ENCODE measurements around the gene KRT37.
"Not testable (repeated sequence)": the region's sequence is repeated elsewhere in the genome, so short reads cannot be mapped to it uniquely, and the experiment has no call there.

Gene KRT37

DNA sequence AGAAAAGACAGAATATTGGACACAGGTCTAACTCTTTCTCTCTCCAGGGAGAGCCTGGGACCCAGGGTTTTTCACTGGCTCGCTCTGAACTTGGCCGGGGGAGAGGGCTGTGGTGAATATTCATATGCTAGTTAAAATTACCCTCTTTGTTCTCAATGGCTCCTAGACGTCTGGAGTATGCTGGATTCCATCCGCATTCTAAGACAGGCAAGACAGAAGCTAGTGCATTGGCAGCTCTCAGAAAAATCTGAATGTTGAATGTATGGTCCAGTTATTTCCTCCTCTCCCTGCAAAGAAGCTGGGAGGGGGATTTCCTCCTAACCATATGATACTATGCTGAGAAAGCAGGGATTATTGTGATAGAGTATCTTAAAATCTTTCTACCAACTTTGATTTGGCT, 36.7 kb downstream of the KRT37 start:
- Histone ChIP-seq H3K4me3 (ENCODE audit: low read depth, low read length) (no peak overlapping the region), H3K27me3 (ENCODE audit: control insufficient read depth, insufficient read depth, low read length) (no peaks in the 10 kb centered on the region), H3K36me3 (ENCODE audit: control insufficient read depth, insufficient read depth, low read length) (no peaks in the 10 kb centered on the region), H3K9ac (ENCODE audit: low read depth, low read length) (no peak overlapping the region), H3K4me1 (ENCODE audit: control insufficient read depth, insufficient read depth, low read length) (no peaks in the 10 kb centered on the region), H3K9me3 (ENCODE audit: control insufficient read depth, insufficient read depth, low read length) (no peaks in the 10 kb centered on the region)

GRCh38 chr17:41386227-41386626, 38.2 kb downstream of the KRT37 start:
- no peaks in the 10 kb centered on the region for H3K36me3 ChIP-seq (ENCODE audit: control insufficient read depth, insufficient read depth, low read length)
- no peaks in the 10 kb centered on the region for H3K27me3 ChIP-seq (ENCODE audit: control insufficient read depth, insufficient read depth, low read length)
- no peaks in the 10 kb centered on the region for H3K4me1 ChIP-seq (ENCODE audit: control insufficient read depth, insufficient read depth, low read length)
- no peak overlapping the region for H3K4me3 ChIP-seq (ENCODE audit: low read depth, low read length)
- H3K9me3 ChIP-seq (ENCODE audit: control insufficient read depth, insufficient read depth, low read length), result no peaks in the 10 kb centered on the region
- H3K9ac ChIP-seq (ENCODE audit: low read depth, low read length), result no peak overlapping the region

GRCh38 chr17:41383690-41384089, 40.7 kb downstream of the KRT37 start:
- Histone ChIP-seq H3K36me3 (ENCODE audit: control insufficient read depth, insufficient read depth, low read length) (no peaks in the 10 kb centered on the region), H3K27me3 (ENCODE audit: control insufficient read depth, insufficient read depth, low read length) (no peaks in the 10 kb centered on the region), H3K9ac (ENCODE audit: low read depth, low read length) (no peak overlapping the region), H3K4me3 (ENCODE audit: low read depth, low read length) (no peak overlapping the region), H3K9me3 (ENCODE audit: control insufficient read depth, insufficient read depth, low read length) (no peaks in the 10 kb centered on the region), H3K4me1 (ENCODE audit: control insufficient read depth, insufficient read depth, low read length) (no peaks in the 10 kb centered on the region)

DNA sequence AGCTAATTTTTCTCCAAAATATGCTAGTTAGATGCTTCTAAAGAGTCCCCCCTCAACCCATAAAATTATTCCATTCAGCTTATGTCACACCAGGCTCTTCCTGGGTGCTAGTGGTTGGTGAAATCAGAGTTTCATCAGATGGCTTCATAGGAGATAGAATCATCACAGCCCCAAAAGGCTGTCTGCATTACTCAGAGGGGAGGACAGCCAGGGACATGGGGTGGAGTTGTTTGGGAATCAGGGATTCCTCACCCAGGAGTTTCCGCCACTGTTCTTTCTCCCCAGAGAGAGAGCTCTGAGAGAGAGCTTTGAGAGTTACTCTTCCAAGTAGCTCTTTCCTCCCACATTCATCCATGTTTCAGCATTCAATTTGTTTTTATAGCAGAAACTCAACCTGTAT, 42.0 kb downstream of the KRT37 start:
- no peaks in the 10 kb centered on the region for H3K27me3 ChIP-seq (ENCODE audit: control insufficient read depth, insufficient read depth, low read length)
- H3K9ac ChIP-seq (ENCODE audit: low read depth, low read length), result no peak overlapping the region
- H3K4me1 ChIP-seq (ENCODE audit: control insufficient read depth, insufficient read depth, low read length), result no peaks in the 10 kb centered on the region
- no peak overlapping the region for H3K4me3 ChIP-seq (ENCODE audit: low read depth, low read length)
- H3K36me3 ChIP-seq (ENCODE audit: control insufficient read depth, insufficient read depth, low read length), result no peaks in the 10 kb centered on the region
- H3K9me3 ChIP-seq (ENCODE audit: control insufficient read depth, insufficient read depth, low read length), result no peaks in the 10 kb centered on the region

DNA sequence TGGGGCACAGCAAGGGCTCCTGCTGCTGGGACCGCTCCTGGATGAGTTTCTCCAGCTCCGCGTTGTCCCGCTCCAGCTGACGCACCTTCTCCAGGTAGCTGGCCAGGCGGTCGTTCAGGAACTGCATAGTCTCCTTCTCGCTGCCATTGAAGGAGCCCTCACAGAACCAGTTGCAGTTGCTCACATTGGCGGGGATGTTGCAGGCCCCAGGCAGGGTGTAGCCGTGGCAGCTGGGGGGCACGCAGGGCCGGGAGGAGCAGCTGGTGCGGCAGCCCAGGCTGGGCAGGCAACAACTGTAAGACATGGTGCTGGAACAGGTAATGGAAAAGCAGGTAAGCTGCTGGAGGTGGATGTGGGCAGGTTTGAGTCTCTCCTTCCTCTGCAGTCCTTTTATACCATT, 42.4 kb downstream of the KRT37 start, which contains the start of gene KRT34:
Gene KRT34, minus strand, starts transcription at position 364 of the 400 bp plus-strand sequence. Its CDS starts 60 bp downstream, at position 304.
- not testable (repeated sequence) for H3K4me1 ChIP-seq (ENCODE audit: control insufficient read depth, insufficient read depth, low read length); H3K4me3 ChIP-seq (ENCODE audit: low read depth, low read length); H3K36me3 ChIP-seq (ENCODE audit: control insufficient read depth, insufficient read depth, low read length); H3K27me3 ChIP-seq (ENCODE audit: control insufficient read depth, insufficient read depth, low read length); H3K9me3 ChIP-seq (ENCODE audit: control insufficient read depth, insufficient read depth, low read length); H3K9ac ChIP-seq (ENCODE audit: low read depth, low read length)

GRCh38 chr17:41380091-41380490, 44.3 kb downstream of the KRT37 start:
- H3K4me3 ChIP-seq (ENCODE audit: low read depth, low read length); H3K9ac ChIP-seq (ENCODE audit: low read depth, low read length); H3K27me3 ChIP-seq (ENCODE audit: control insufficient read depth, insufficient read depth, low read length); H3K4me1 ChIP-seq (ENCODE audit: control insufficient read depth, insufficient read depth, low read length); H3K36me3 ChIP-seq (ENCODE audit: control insufficient read depth, insufficient read depth, low read length); H3K9me3 ChIP-seq (ENCODE audit: control insufficient read depth, insufficient read depth, low read length): not testable (repeated sequence)

GRCh38 chr17:41377546-41377945, 46.8 kb downstream of the KRT37 start:
- H3K27me3 ChIP-seq (ENCODE audit: control insufficient read depth, insufficient read depth, low read length), result no peaks in the 10 kb centered on the region
- H3K36me3 ChIP-seq (ENCODE audit: control insufficient read depth, insufficient read depth, low read length), result no peaks in the 10 kb centered on the region
- H3K9me3 ChIP-seq (ENCODE audit: control insufficient read depth, insufficient read depth, low read length), result no peaks in the 10 kb centered on the region
- no peak overlapping the region for H3K4me3 ChIP-seq (ENCODE audit: low read depth, low read length)
- H3K9ac ChIP-seq (ENCODE audit: low read depth, low read length), result no peak overlapping the region
- no peaks in the 10 kb centered on the region for H3K4me1 ChIP-seq (ENCODE audit: control insufficient read depth, insufficient read depth, low read length)
